HG02642 (cell line): ENCODE data around the gene MAP2K4.
"Not testable (repeated sequence)": the region's sequence is repeated elsewhere in the genome, so short reads cannot be mapped to it uniquely, and the experiment has no call there.

Experiments
- ATAC-seq: cut with Tn5 transposase; IDR thresholded peaks from one replicate; pipeline ENCODE4 v1.9.1; 2021; ENCODE audit warnings: mild to moderate bottlenecking; ENCODE audit not compliant: unreplicated experiment, poor library complexity

Gene MAP2K4

GRCh38 chr17:12020642-12021622 lies at the start of gene MAP2K4:
TSS of gene MAP2K4 (plus strand) at chr17:12020877. CDS start at chr17:12020887, 10 bp downstream.
- ATAC-seq, result peak; percentile 96

GRCh38 chr17:11972741-11973140 lies 47.9 kb upstream of the MAP2K4 start:
- not testable (repeated sequence) for ATAC-seq

- no peak for ATAC-seq
These were observed 40.9 kb upstream of the MAP2K4 start for GRCh38 chr17:11979795-11980194.

GRCh38 chr17:11980813-11981212 lies 39.9 kb upstream of the MAP2K4 start:
- no peak for ATAC-seq

GRCh38 chr17:11981862-11982261 lies 38.8 kb upstream of the MAP2K4 start:
- ATAC-seq, result no peak

- no peak for ATAC-seq
These were observed 34.3 kb upstream of the MAP2K4 start for GRCh38 chr17:11986179-11986941.

- ATAC-seq, result no peak
These were observed 33.7 kb upstream of the MAP2K4 start for GRCh38 chr17:11986942-11987329.

GRCh38 chr17:11990363-11990983 lies 30.2 kb upstream of the MAP2K4 start:
- no peak for ATAC-seq

- no peak for ATAC-seq
These were observed 29.2 kb upstream of the MAP2K4 start for GRCh38 chr17:11991461-11991860.

GRCh38 chr17:11996722-11997146 lies 23.9 kb upstream of the MAP2K4 start:
- ATAC-seq, result peak; percentile 31

GRCh38 chr17:11997147-11997971 lies 23.3 kb upstream of the MAP2K4 start, which contains the start of gene ZNF18:
TSS of gene ZNF18 (minus strand) at chr17:11997475. CDS start at chr17:11992829, 4,646 bp downstream.
- ATAC-seq, result peak; percentile 97

GRCh38 chr17:11997972-11998233 lies 22.8 kb upstream of the MAP2K4 start:
- no peak for ATAC-seq

- no peak for ATAC-seq
These were observed 21.0 kb upstream of the MAP2K4 start for GRCh38 chr17:11999696-12000095.

- no peak for ATAC-seq
These were observed 13.2 kb upstream of the MAP2K4 start for GRCh38 chr17:12007466-12007865.

- no peak for ATAC-seq
These were observed 1.0 kb downstream of the MAP2K4 start for GRCh38 chr17:12021623-12022140.

GRCh38 chr17:12022310-12022709 lies 1.6 kb downstream of the MAP2K4 start:
- ATAC-seq, result no peak

- no peak for ATAC-seq
These were observed 3.6 kb downstream of the MAP2K4 start for GRCh38 chr17:12024327-12024726.

- ATAC-seq, result no peak
These were observed 7.0 kb downstream of the MAP2K4 start for GRCh38 chr17:12027658-12028057.

- no peak for ATAC-seq
These were observed 7.9 kb downstream of the MAP2K4 start for GRCh38 chr17:12028611-12029010.

- ATAC-seq, result no peak
These were observed 13.9 kb downstream of the MAP2K4 start for GRCh38 chr17:12034538-12034937.
